K562 (cell line): ENCODE results near the gene DAB1. TPM values are rescaled to one million over a fixed set of nuclear protein-coding genes. Genes with fewer than 3 reads are reported as not detected.

ENCODE experiments used
- ATAC-seq: fragments of 200-7000 bp; cut with Tn5 transposase; 3 replicates; pipeline ENCODE4 v1.9.1; 2020; ENCODE audit warnings: moderate library complexity
- BruUV-seq: library from RNA; stranded (reverse); fragments of 400-500 nt; replicated peaks from 2 replicates; lab custom pipeline; 2021; lab: Mats Ljungman, UMichigan
- CTCF ChIA-PET: fragments of 300-600 bp; formaldehyde crosslinking; extraction: SDS; loops from one replicate; lab custom pipeline; 2021; ENCODE audit warnings: low intra/inter-chr PET ratio; lab: Yijun Ruan, JAX
- POLR2A ChIA-PET: fragments of 300-600, 350-650 bp; sonication (Branson Sonifier 250); formaldehyde crosslinking; extraction: SDS; loops from one replicate; lab custom pipeline; 2021; ENCODE audit warnings: antibody characterized with exemption, inconsistent platforms; lab: Yijun Ruan, JAX
- DNase-seq, 4 experiments: peaks; one replicate each; pipeline versions ENCODE4 v3.0.0 to v3.0.0-alpha.2; 2011 to 2018; ENCODE audit warnings: low spot score in 3 of 4, mixed read lengths in 3 of 4; ENCODE audit errors: extremely low read depth in 1 of 4
- FAIRE-seq: peaks from 2 replicates; lab custom pipeline; 2011; peaks lifted over from hg19 to GRCh38; lab: Jason Lieb, UNC
- H2AFZ ChIP-seq: 2 replicates; pipeline ENCODE4 v1.6.0; 2011; ENCODE audit warnings: low read depth, low read length, control low read depth, inconsistent platforms
- H3K27ac ChIP-seq: fragments of 200-600 bp; 3 replicates; pipeline ENCODE4 v1.8.0; 2011; ENCODE audit warnings: low read depth, mild to moderate bottlenecking, control low read depth, inconsistent platforms, low read length, moderate library complexity, mixed read lengths; ENCODE audit errors: extremely low read depth
- H3K27me3 ChIP-seq, 2 experiments: fragments of 300-600 bp in 1 of 2; 2 replicates in 1 of 2; 3 replicates in 1 of 2; pipeline versions ENCODE4 v1.6.0 to v1.8.0; 2011; ENCODE audit warnings: inconsistent platforms in 2 of 2, low read length in 2 of 2, mild to moderate bottlenecking in 1 of 2, mixed read lengths in 1 of 2, moderate library complexity in 1 of 2; ENCODE audit not compliant: control insufficient read depth in 2 of 2, insufficient read depth in 2 of 2
- H3K36me3 ChIP-seq: fragments of 300-600 bp; 3 replicates; pipeline ENCODE4 v1.8.0; 2011; ENCODE audit warnings: mild to moderate bottlenecking, low read length, inconsistent platforms; ENCODE audit not compliant: control insufficient read depth, insufficient read depth
- H3K4me1 ChIP-seq, 2 experiments: fragments of 200-600 bp in 1 of 2; replicated peaks in 1 of 2; 2 replicates in 1 of 2; 3 replicates in 1 of 2; pipeline versions ENCODE4 v1.5.1 to v1.8.0; 2011; ENCODE audit warnings: inconsistent platforms in 2 of 2, low read length in 2 of 2, mild to moderate bottlenecking in 1 of 2, mixed read lengths in 1 of 2, moderate library complexity in 1 of 2; ENCODE audit not compliant: control insufficient read depth in 2 of 2, insufficient read depth in 2 of 2
- H3K4me2 ChIP-seq: 2 replicates; pipeline ENCODE4 v1.6.1; 2011; ENCODE audit warnings: low read length, control low read depth, inconsistent platforms, mixed read lengths; ENCODE audit not compliant: insufficient read depth
- H3K4me3 ChIP-seq: fragments of 200-600 bp; sonication (generic), shearing (Covaris generic); 2 replicates; pipeline ENCODE4 v1.5.1; 2016; ENCODE audit warnings: control low read depth, inconsistent platforms
- H3K79me2 ChIP-seq: fragments of 200-600 bp; 3 replicates; pipeline ENCODE4 v1.8.0; 2011; ENCODE audit warnings: low read length, inconsistent platforms; ENCODE audit not compliant: control insufficient read depth, insufficient read depth
- H3K9ac ChIP-seq, 2 experiments: 2 replicates each; pipeline versions ENCODE4 v1.6.0 to v1.6.1; 2011; ENCODE audit warnings: low read depth in 2 of 2, low read length in 2 of 2, control low read depth in 1 of 2, inconsistent platforms in 1 of 2, mild to moderate bottlenecking in 1 of 2, mixed read lengths in 1 of 2; ENCODE audit not compliant: insufficient read depth in 1 of 2
- H3K9me1 ChIP-seq: one replicate; pipeline ENCODE4 v1.6.0; 2011; ENCODE audit warnings: inconsistent platforms, mild to moderate bottlenecking, low read length, moderate library complexity; ENCODE audit not compliant: control insufficient read depth, insufficient read depth
- H3K9me3 ChIP-seq: replicated peaks from 2 replicates; pipeline ENCODE4 v1.5.1; 2011; ENCODE audit warnings: low read depth, low read length, inconsistent platforms; ENCODE audit not compliant: control insufficient read depth, insufficient read depth
- H4K20me1 ChIP-seq: replicated peaks from 2 replicates; pipeline ENCODE4 v1.6.1; 2011; ENCODE audit warnings: low read length, inconsistent platforms, mixed read lengths; ENCODE audit not compliant: control insufficient read depth, insufficient read depth
- CBX5 ChIP-seq: IDR thresholded peaks from 2 replicates; pipeline ENCODE4 v1.6.1; 2014; ENCODE audit warnings: low read depth, borderline replicate concordance
- CTBP1 ChIP-seq: fragments of 450-650 bp; IDR thresholded peaks from 2 replicates; pipeline ENCODE4 v1.6.1; 2016; ENCODE audit warnings: borderline replicate concordance
- HINFP ChIP-seq: fragments of 450-650 bp; conservative IDR thresholded peaks from 2 replicates; pipeline ENCODE4 v1.6.1; 2016; ENCODE audit warnings: missing genetic modification characterization, low read depth, mild to moderate bottlenecking, control low read depth, missing compliant biosample characterization
- MAZ ChIP-seq, 2 experiments: fragments of 450-650 bp in 1 of 2; sonication (generic) in 1 of 2; formaldehyde crosslinking; IDR thresholded peaks in 1 of 2; conservative IDR thresholded peaks in 1 of 2; 2 replicates each; pipeline versions ENCODE4 v1.4.0 to v1.5.0; 2020; ENCODE audit warnings: mild to moderate bottlenecking in 1 of 2, missing genetic modification reagents in 1 of 2
- NCOA6 ChIP-seq: fragments of 450-650 bp; IDR thresholded peaks from 2 replicates; pipeline ENCODE4 v1.6.1; 2017; ENCODE audit warnings: mild to moderate bottlenecking
- PHF20 ChIP-seq: fragments of 450-650 bp; IDR thresholded peaks from 2 replicates; pipeline ENCODE4 v1.6.1; 2018; ENCODE audit not compliant: partially characterized antibody
- PYGO2 ChIP-seq: fragments of 450-650 bp; IDR thresholded peaks from 2 replicates; pipeline ENCODE4 v1.6.1; 2016; ENCODE audit warnings: mild to moderate bottlenecking, missing genetic modification characterization, moderate library complexity, missing compliant biosample characterization
- SMAD1 ChIP-seq: fragments of 150-350 bp; IDR thresholded peaks from 2 replicates; pipeline ENCODE4 v1.6.1; 2014; ENCODE audit warnings: low read length, low read depth; ENCODE audit not compliant: partially characterized antibody
- SRF ChIP-seq, 2 experiments: fragments of 250-450, 450-650 bp in 1 of 2; sonication (Bioruptor Pico) in 1 of 2; sonication (generic) in 1 of 2; formaldehyde crosslinking; IDR thresholded peaks; 2 replicates each; pipeline versions ENCODE4 v1.5.0 to v1.5.1; 2020 to 2022; ENCODE audit warnings: mild to moderate bottlenecking in 1 of 2, missing genetic modification reagents in 1 of 2
- TCF3 ChIP-seq: sonication (generic); formaldehyde crosslinking; IDR thresholded peaks from 2 replicates; pipeline ENCODE4 v1.4.0; 2020; ENCODE audit warnings: mild to moderate bottlenecking, missing genetic modification reagents
- ZBTB12 ChIP-seq: fragments of 250-450 bp; sonication (Bioruptor Pico); IDR thresholded peaks from 2 replicates; pipeline ENCODE4 v1.4.0; 2020
- ZNF639 ChIP-seq, 2 experiments: fragments of 200-800 bp in 1 of 2; sonication (Bioruptor generic) in 1 of 2; sonication (generic) in 1 of 2; formaldehyde crosslinking in 1 of 2; IDR thresholded peaks in 1 of 2; conservative IDR thresholded peaks in 1 of 2; 2 replicates each; pipeline versions ENCODE4 v1.5.0 to v1.6.1; 2016 to 2020; ENCODE audit warnings: missing compliant biosample characterization in 1 of 2, missing genetic modification characterization in 1 of 2, missing genetic modification reagents in 1 of 2
- ZNF717 ChIP-seq: fragments of 250-450 bp; sonication (Bioruptor Pico); IDR thresholded peaks from 2 replicates; pipeline ENCODE4 v1.5.0; 2021
- WGBS: fragments of 100-300 bp; shearing (Covaris generic); methylation state at CpG from one replicate; pipeline ENCODE4 v1.1.6; 2016; ENCODE audit warnings: low coverage, mixed read lengths; ENCODE audit not compliant: insufficient coverage; ENCODE audit errors: missing lambda C conversion rate; 5-methylcytosine and 5-hydroxymethylcytosine counted together
- in situ Hi-C: fragments of 300-500 bp; cut with MboI; formaldehyde crosslinking; loops from 4 replicates; pipeline ENCODE4 v1.15.0; 2018; ENCODE audit warnings: inconsistent platforms, mixed read lengths
- intact Hi-C: fragments of 100-400 bp; cut with micrococcal nuclease; formaldehyde crosslinking; loops from 2 replicates; pipeline ENCODE4 v1.14.2; 2022
- polyA plus RNA-seq, 8 experiments: library from polyadenylated mRNA; depleted of rRNA in 4 of 8; stranded (reverse) in 5 of 8; unstranded in 3 of 8; fragments of >200 nt; fragmentation: Nextera tagmentation in 2 of 8; fragmentation: Illumina TruSeq in 1 of 8; extraction: Ambion mirVana in 2 of 8; extraction: Trizol in 1 of 8; gene quantifications; 2 replicates each; pipeline versions ENCODE4 v1.2.1 to v1.2.3, GENCODE V29; 2011 to 2014; ENCODE audit warnings: inconsistent platforms in 1 of 8, missing spikeins in 1 of 8
- total RNA-seq, 7 experiments: library from RNA; depleted of rRNA in 6 of 7; stranded (reverse); fragments of >200 nt in 6 of 7; fragmentation: Illumina TruSeq in 2 of 7; extraction: Trizol in 2 of 7; gene quantifications; 2 replicates each; pipeline versions ENCODE4 v1.2.1 to v1.2.3, GENCODE V29; 2011 to 2021; ENCODE audit warnings: low replicate concordance in 1 of 7

Gene DAB1
- total and polyA plus RNA-seq, 9 of the 15 experiments (the other 6 are each of a cell fraction or from before 2014, with no cell fraction given) = not detected

GRCh38 chr1:57410508-57410907 lies 13.4 kb downstream of the DAB1 start:
- Histone ChIP-seq H3K9ac (no peak overlapping the region), H3K9me1 (no peaks in the 10 kb centered on the region), H3K4me3 (no peak overlapping the region), H3K36me3 (no peaks in the 10 kb centered on the region), H3K79me2 (no peaks in the 10 kb centered on the region), H2AFZ (no peak overlapping the region), H3K27ac (no peak overlapping the region), H3K27me3 (no peaks in the 10 kb centered on the region), H3K4me2 (no peak overlapping the region), H3K9me3 (no peaks in the 10 kb centered on the region), H3K4me1 (no peaks in the 10 kb centered on the region), H4K20me1 (no peaks in the 10 kb centered on the region)
- in situ Hi-C loops (no loop called here), intact Hi-C loops (no loop called here)
- no peak for DNase-seq
- WGBS = 0% methylated on average over 4 of the region's 4 CpGs
- no TSS peak for BruUV-seq
- TF ChIP-seq ZNF639 (CRISPR knock-in tag; conservative IDR thresholded peaks at IDR 0.05 in 1 of 2, IDR thresholded peaks at IDR 0.05 in 1 of 2) (no peak), SRF (CRISPR knock-in tag; IDR thresholded peaks at IDR 0.05) (no peak), SMAD1 (no peak), CBX5 (no peak), NCOA6 (no peak), ZNF717 (CRISPR knock-in tag) (no peak), ZBTB12 (CRISPR knock-in tag) (no peak), TCF3 (CRISPR knock-in tag) (no peak), PHF20 (no peak), HINFP (no peak), MAZ (CRISPR knock-in tag; conservative IDR thresholded peaks at IDR 0.05 in 1 of 2, IDR thresholded peaks at IDR 0.05 in 1 of 2) (no peak), PYGO2 (tag) (no peak), CTBP1 (no peak)
- ChIA-PET CTCF (no interaction called here), POLR2A (no interaction called here)
- FAIRE-seq = no peak
- no peak for ATAC-seq
